ENCODE results near the gene WDR54.
"Not testable (repeated sequence)": the region's sequence is repeated elsewhere in the genome, so short reads cannot be mapped to it uniquely, and the experiment has no call there.

The WDR54 gene

GRCh38 chr2:74444498-74445318 is 23.2 kb downstream of the WDR54 start:
- DNase-seq: no peak
- TF ChIP-seq POLR2A (IDR thresholded peaks at IDR 0.05; ENCODE audit: low read length): no peak
- TF ChIP-seq GATA1 (IDR thresholded peaks at IDR 0.05; ENCODE audit: low read depth, low read length): no peak

DNA sequence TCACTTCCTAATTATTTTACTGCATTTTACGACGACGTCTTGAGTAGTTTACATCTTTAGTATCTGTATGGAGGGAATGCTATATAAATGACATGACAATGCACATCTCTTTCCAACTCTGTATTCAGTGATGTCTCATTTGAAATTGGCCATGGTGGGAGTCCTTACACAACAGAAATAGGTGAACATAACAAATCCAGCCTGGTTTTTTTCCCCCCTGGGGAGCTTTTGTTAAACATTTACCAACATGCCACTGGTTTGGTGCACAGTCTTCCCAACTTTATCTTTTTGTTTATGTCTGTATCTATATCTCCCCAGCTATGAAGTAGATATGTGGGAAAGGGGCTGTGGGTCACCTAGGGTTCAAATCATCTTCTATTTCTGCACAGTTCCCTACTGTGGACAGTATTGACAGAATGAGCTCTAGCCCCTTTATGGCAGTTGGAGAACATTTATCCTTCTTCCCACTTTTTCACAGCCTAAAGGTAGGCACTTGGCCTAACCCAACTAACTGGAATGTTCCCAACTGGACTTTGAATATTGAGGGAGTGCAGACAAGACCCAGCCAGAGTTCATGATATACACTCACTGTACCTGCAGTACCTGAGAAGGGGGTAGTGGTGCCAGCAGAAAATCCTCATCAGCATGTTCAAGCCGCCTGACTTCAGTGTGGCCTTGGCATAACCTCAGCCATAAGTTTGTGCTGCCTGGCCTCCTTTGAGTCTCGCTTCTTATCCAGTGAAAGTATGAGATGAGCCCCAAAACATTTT is 25.9 kb downstream of the WDR54 start:
- DNase-seq: no peak
- TF ChIP-seq POLR2A (IDR thresholded peaks at IDR 0.05; ENCODE audit: low read length) (no peak), GATA1 (IDR thresholded peaks at IDR 0.05; ENCODE audit: low read depth, low read length) (no peak)

DNA sequence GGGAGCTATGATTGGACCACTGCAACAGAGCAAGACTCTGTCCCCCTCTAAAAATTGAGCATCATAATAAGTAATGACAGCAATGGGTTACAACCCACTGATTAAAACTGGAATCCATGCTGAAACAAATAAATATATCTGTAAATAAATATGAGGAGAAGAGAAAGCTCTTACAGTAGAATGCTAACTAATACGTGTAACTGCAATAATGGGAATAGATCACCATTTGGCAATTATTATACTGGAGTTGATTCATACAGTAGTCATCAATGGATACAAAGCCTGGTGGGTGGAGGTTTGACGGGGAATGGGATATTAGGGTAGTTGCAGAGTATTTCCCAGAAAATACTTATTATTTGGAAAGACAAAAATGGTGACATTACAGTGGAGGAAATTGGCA is 27.2 kb downstream of the WDR54 start:
- no peak for TF ChIP-seq GATA1 (IDR thresholded peaks at IDR 0.05; ENCODE audit: low read depth, low read length)
- TF ChIP-seq POLR2A (IDR thresholded peaks at IDR 0.05; ENCODE audit: low read length): no peak
- DNase-seq: no peak

GRCh38 chr2:74450570-74451190 is 29.1 kb downstream of the WDR54 start:
- no peak for DNase-seq
- TF ChIP-seq POLR2A (IDR thresholded peaks at IDR 0.05; ENCODE audit: low read length): no peak
- TF ChIP-seq GATA1 (IDR thresholded peaks at IDR 0.05; ENCODE audit: low read depth, low read length): no peak

GRCh38 chr2:74454654-74455511 is 33.4 kb downstream of the WDR54 start, which contains the start of gene INO80B:
INO80B (plus strand) TSS chr2:74455087; CDS start chr2:74455117, 30 bp downstream.
- TF ChIP-seq GATA1 (IDR thresholded peaks at IDR 0.05; ENCODE audit: low read depth, low read length): no peak
- peak; percentile 70 for TF ChIP-seq POLR2A (IDR thresholded peaks at IDR 0.05; ENCODE audit: low read length)
- DNase-seq: peak; percentile 99

DNA sequence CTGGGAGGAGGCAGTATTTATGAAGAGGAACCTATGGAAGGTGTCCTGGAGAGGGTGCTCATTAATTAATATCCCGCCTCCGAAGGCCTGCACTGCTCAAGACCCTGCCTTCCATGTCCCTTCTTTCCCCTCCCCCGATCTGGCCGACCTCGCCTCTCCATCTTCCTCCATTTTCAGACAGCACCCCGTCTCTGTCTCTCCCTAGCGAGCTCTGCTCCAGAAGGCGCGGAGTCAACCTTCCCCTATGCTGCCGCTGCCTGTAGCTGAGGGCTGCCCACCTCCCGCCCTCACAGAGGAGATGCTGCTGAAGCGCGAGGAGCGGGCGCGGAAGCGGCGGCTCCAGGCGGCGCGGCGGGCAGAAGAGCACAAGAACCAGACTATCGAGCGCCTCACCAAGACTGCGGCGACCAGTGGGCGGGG is 35.6 kb downstream of the WDR54 start:
- TF ChIP-seq POLR2A (IDR thresholded peaks at IDR 0.05; ENCODE audit: low read length) (no peak), GATA1 (IDR thresholded peaks at IDR 0.05; ENCODE audit: low read depth, low read length) (no peak)

DNA sequence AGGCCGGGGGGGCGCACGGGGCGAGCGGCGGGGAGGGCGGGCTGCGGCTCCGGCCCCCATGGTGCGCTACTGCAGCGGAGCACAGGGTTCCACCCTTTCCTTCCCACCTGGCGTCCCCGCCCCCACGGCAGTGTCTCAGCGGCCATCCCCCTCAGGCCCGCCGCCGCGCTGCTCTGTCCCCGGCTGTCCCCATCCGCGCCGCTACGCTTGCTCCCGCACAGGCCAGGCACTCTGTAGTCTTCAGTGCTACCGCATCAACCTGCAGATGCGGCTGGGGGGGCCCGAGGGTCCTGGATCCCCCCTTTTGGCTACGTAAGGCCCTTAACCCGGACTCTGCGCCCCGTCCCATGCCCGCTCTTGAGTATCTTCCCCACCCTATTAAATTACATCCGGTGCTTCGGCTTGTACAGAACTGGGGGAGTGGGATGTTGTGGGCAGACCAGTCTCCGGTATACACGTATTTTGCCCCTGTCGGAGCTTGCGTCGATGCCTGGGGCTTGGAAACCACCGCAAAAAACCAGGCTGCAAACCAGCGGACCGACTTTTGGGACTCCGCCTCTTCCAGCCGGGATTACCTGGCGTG is 36.1 kb downstream of the WDR54 start:
- no peak for TF ChIP-seq GATA1 (IDR thresholded peaks at IDR 0.05; ENCODE audit: low read depth, low read length)
- TF ChIP-seq POLR2A (IDR thresholded peaks at IDR 0.05; ENCODE audit: low read length): no peak

More for the DNA sequence above, 35.6 kb downstream of the WDR54 start:
- no peak for DNase-seq

DNA sequence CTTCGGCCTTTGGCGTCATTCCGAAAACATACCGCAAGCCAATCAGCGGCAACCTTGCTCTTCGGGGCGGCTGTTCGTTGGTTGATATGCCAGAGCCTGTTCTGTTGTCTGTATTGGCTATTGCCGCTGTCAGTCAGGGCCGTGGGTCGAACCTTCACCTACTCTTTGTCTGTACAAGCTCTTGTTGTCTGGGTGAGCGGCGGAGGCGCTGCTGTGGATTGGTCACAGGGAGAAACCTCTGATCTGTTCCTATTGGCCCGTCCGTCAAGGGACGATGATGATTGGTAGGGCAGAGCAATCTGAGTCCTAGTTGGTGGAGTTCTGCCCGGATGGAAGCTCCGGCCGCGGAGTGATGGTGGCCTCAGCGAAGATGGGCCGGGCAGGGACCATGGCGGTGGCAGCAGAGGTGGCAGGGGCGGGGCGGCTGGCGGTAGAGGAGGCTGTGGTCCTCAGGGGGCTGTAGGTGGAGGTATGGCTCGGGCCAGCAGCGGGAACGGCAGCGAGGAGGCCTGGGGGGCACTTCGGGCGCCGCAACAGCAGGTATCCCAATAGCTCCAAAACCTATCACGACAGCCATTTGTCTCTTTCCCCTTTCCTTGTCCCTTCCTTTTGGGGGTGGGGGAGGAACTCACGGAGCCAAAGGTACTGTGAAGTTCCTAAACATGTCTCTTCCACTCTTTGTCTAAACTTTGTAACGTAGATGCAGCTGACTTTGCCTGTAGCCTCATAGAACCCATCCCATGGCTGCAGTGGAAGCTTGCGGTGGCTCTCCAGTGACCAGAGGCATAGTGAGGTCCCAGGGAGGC is 36.8 kb downstream of the WDR54 start, which contains the start of gene WBP1:
WBP1 (plus strand) TSS at position 307 of the 806 bp plus-strand sequence; CDS start at position 472, 165 bp downstream.
- TF ChIP-seq GATA1 (IDR thresholded peaks at IDR 0.05; ENCODE audit: low read depth, low read length) (no peak), POLR2A (IDR thresholded peaks at IDR 0.05; ENCODE audit: low read length) (peak; percentile 88)
- DNase-seq: peak; percentile 99 to 100

More for the DNA sequence above, 36.1 kb downstream of the WDR54 start:
- DNase-seq: peak; percentile 81 to 83

DNA sequence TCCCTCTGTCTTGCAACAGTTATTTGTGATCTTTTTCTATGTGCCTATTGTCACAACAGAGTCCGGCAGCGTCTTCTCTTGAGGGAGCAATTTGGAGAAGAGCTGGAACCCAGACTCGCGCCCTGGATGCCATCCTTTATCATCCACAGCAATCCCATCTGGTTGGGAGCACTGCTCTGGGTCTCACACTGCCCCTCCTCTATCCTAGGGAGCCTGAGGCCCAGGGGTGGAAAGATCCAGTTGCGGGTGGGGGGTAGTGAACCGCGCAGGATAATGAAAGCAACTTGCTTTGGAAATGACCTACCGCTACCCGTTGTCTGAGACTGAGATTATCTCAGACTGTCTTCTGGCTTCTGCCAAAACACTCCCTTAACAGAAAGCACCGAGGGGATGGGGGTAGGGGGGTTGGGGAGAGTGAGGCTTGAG is 37.4 kb downstream of the WDR54 start:
- TF ChIP-seq POLR2A (IDR thresholded peaks at IDR 0.05; ENCODE audit: low read length) (no peak), GATA1 (IDR thresholded peaks at IDR 0.05; ENCODE audit: low read depth, low read length) (no peak)
- no peak for DNase-seq

DNA sequence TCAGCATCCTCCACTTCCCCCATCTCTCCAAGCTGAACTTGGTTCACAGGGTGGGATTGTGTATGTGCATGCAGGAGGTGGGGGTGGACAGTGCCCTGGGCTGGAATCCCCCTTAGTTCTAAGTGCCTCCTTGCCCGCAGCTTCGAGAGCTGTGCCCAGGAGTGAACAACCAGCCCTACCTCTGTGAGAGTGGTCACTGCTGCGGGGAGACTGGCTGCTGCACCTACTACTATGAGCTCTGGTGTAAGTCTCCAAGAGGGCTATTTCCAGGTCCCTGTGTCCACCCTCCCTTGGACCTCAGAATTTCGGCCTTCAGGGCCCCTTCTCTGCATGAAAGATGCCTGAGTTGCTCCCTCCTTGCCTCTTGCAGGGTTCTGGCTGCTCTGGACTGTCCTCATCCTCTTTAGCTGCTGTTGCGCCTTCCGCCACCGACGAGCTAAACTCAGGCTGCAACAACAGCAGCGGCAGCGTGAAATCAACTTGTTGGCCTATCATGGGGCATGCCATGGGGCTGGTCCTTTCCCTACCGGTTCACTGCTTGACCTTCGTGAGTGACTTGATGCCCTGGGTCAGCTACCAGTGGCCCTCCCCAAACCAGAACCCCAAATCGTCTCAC is 38.1 kb downstream of the WDR54 start:
- not testable (repeated sequence) for DNase-seq

DNA sequence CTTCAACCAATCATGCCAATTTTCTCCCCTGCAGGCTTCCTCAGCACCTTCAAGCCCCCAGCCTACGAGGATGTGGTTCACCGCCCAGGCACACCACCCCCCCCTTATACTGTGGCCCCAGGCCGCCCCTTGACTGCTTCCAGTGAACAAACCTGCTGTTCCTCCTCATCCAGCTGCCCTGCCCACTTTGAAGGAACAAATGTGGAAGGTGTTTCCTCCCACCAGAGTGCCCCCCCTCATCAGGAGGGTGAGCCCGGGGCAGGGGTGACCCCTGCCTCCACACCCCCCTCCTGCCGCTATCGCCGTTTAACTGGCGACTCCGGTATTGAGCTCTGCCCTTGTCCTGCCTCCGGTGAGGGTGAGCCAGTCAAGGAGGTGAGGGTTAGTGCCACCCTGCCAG is 38.7 kb downstream of the WDR54 start:
- DNase-seq: not testable (repeated sequence)

Measured in erythroblast (primary cell).